HepG2 (cell line): Measurements from ENCODE around the gene ENDOD1. TPM values are rescaled to one million over a fixed set of nuclear protein-coding genes. Genes with fewer than 3 reads are reported as not detected.

ENCODE experiments used
- CBFB ChIP-seq: sonication (generic); formaldehyde crosslinking; IDR thresholded peaks from 2 replicates; pipeline ENCODE4 v1.4.0; 2020; ENCODE audit warnings: missing genetic modification reagents
- DPF2 ChIP-seq: sonication (generic); formaldehyde crosslinking; IDR thresholded peaks from 2 replicates; pipeline ENCODE4 v1.4.0; 2020; ENCODE audit warnings: mild to moderate bottlenecking, low read depth, missing genetic modification reagents, borderline replicate concordance
- DZIP1 ChIP-seq: sonication (generic); formaldehyde crosslinking; IDR thresholded peaks from 2 replicates; pipeline ENCODE4 v1.5.0; 2020; ENCODE audit warnings: mild to moderate bottlenecking, missing genetic modification reagents
- ETS1 ChIP-seq: sonication (generic); formaldehyde crosslinking; IDR thresholded peaks from 2 replicates; pipeline ENCODE4 v1.4.0; 2020; ENCODE audit warnings: missing genetic modification reagents
- FOXO1 ChIP-seq: sonication (generic); formaldehyde crosslinking; IDR thresholded peaks from 2 replicates; pipeline ENCODE4 v1.4.0; 2020; ENCODE audit warnings: missing genetic modification reagents
- HES4 ChIP-seq: sonication (generic); formaldehyde crosslinking; IDR thresholded peaks from 2 replicates; pipeline ENCODE4 v1.9.0; 2021; ENCODE audit warnings: mild to moderate bottlenecking, missing genetic modification reagents, borderline replicate concordance
- HNF4G ChIP-seq, 2 experiments: sonication (generic) in 1 of 2; formaldehyde crosslinking in 1 of 2; IDR thresholded peaks; 2 replicates each; pipeline versions ENCODE4 v1.4.0 to v1.6.1; 2011 to 2020; ENCODE audit warnings: borderline replicate concordance in 2 of 2, low read depth in 2 of 2, mild to moderate bottlenecking in 2 of 2, low read length in 1 of 2, missing genetic modification reagents in 1 of 2, moderate library complexity in 1 of 2
- KDM5B ChIP-seq: sonication (generic); formaldehyde crosslinking; IDR thresholded peaks from 2 replicates; pipeline ENCODE4 v1.4.0; 2020; ENCODE audit warnings: missing genetic modification reagents, mild to moderate bottlenecking, borderline replicate concordance
- MED13 ChIP-seq: sonication (generic); formaldehyde crosslinking; IDR thresholded peaks from 2 replicates; pipeline ENCODE4 v1.5.0; 2020; ENCODE audit warnings: missing genetic modification reagents
- MEIS1 ChIP-seq: sonication (generic); formaldehyde crosslinking; IDR thresholded peaks from 2 replicates; pipeline ENCODE4 v1.9.0; 2021; ENCODE audit warnings: mild to moderate bottlenecking, missing genetic modification reagents, moderate library complexity, borderline replicate concordance
- MTA3 ChIP-seq: sonication (generic); formaldehyde crosslinking; IDR thresholded peaks from 2 replicates; pipeline ENCODE4 v1.4.0; 2020; ENCODE audit warnings: missing genetic modification reagents
- MTF1 ChIP-seq: sonication (generic); formaldehyde crosslinking; IDR thresholded peaks from 2 replicates; pipeline ENCODE4 v1.5.0; 2020; ENCODE audit warnings: missing genetic modification reagents
- NCOA1 ChIP-seq: sonication (generic); formaldehyde crosslinking; IDR thresholded peaks from 2 replicates; pipeline ENCODE4 v1.9.0; 2021; ENCODE audit warnings: missing genetic modification reagents
- NFE2 ChIP-seq: sonication (generic); formaldehyde crosslinking; IDR thresholded peaks from 2 replicates; pipeline ENCODE4 v1.4.0; 2020; ENCODE audit warnings: missing genetic modification reagents
- TAF1 ChIP-seq: sonication (generic); formaldehyde crosslinking; IDR thresholded peaks from 2 replicates; pipeline ENCODE4 v1.4.0; 2020; ENCODE audit warnings: missing genetic modification reagents
- TEAD3 ChIP-seq: optimal IDR thresholded peaks from 2 replicates; pipeline ENCODE3; 2016; ENCODE audit warnings: borderline replicate concordance
- ZBTB44 ChIP-seq: sonication (generic); formaldehyde crosslinking; IDR thresholded peaks from 2 replicates; pipeline ENCODE4 v1.4.0; 2020; ENCODE audit warnings: missing genetic modification reagents
- ZFP1 ChIP-seq: IDR thresholded peaks from 2 replicates; pipeline ENCODE4 v1.6.1; 2016
- ZNF136 ChIP-seq: sonication (generic); formaldehyde crosslinking; IDR thresholded peaks from 2 replicates; pipeline ENCODE4 v1.8.1; 2022; ENCODE audit warnings: low read depth, mild to moderate bottlenecking, moderate library complexity, missing genetic modification reagents
- ZNF234 ChIP-seq: sonication (generic); formaldehyde crosslinking; conservative IDR thresholded peaks from 2 replicates; pipeline ENCODE4 v1.5.1; 2020; ENCODE audit warnings: mild to moderate bottlenecking, missing genetic modification reagents
- ZNF556 ChIP-seq: sonication (generic); formaldehyde crosslinking; IDR thresholded peaks from 2 replicates; pipeline ENCODE4 v1.4.0; 2020; ENCODE audit warnings: mild to moderate bottlenecking, missing genetic modification reagents, borderline replicate concordance
- ZNF672 ChIP-seq: sonication (generic); formaldehyde crosslinking; IDR thresholded peaks from 2 replicates; pipeline ENCODE4 v1.8.1; 2022; ENCODE audit warnings: missing genetic modification reagents
- ZNF83 ChIP-seq: sonication (generic); formaldehyde crosslinking; IDR thresholded peaks from 2 replicates; pipeline ENCODE4 v1.4.0; 2020; ENCODE audit warnings: missing genetic modification reagents, mild to moderate bottlenecking, borderline replicate concordance
- polyA plus RNA-seq, 8 experiments: library from polyadenylated mRNA; depleted of rRNA in 3 of 8; stranded (reverse) in 7 of 8; unstranded in 1 of 8; fragments of >200 nt; fragmentation: Illumina TruSeq in 4 of 8; extraction: Trizol in 4 of 8; gene quantifications; 2 replicates each; pipeline versions ENCODE4 v1.2.1 to v1.2.3, GENCODE V29; 2011 to 2016; ENCODE audit warnings: low read depth in 4 of 8, missing spikeins in 1 of 8, mixed read lengths in 1 of 8; ENCODE audit not compliant: insufficient read depth in 1 of 8
- total RNA-seq, 5 experiments: library from RNA; depleted of rRNA; stranded (reverse); fragments of >200 nt; fragmentation: Illumina TruSeq; extraction: Trizol; gene quantifications; 2 replicates each; pipeline ENCODE4 v1.2.3, GENCODE V29; 2016; ENCODE audit warnings: low read depth in 1 of 5

ENDOD1 gene
- total and polyA plus RNA-seq, 2 of the 13 experiments (the other 11 are each of a cell fraction or from before 2014, with no cell fraction given) = 2.0 to 6.8 TPM

GRCh38 chr11:95089620-95090542 is at the start of gene ENDOD1 (continued):
- TF ChIP-seq ZBTB44 (CRISPR knock-in tag) (no peak), ETS1 (CRISPR knock-in tag) (no peak), NCOA1 (CRISPR knock-in tag) (no peak), CBFB (CRISPR knock-in tag) (no peak), NFE2 (no peak), MTA3 (CRISPR knock-in tag) (no peak), ZNF234 (no peak), TEAD3 (no peak), ZNF556 (CRISPR knock-in tag) (peak; percentile 66; the same call in 1 of the 2 replicates), FOXO1 (no peak), ZNF83 (0 out of 2 replicates have a peak, but pooled peaks have one; percentile 36), DZIP1 (CRISPR knock-in tag) (no peak), KDM5B (no peak), ZFP1 (CRISPR knock-in tag) (no peak), MTF1 (CRISPR knock-in tag) (no peak), ZNF136 (CRISPR knock-in tag) (no peak), HES4 (CRISPR knock-in tag) (no peak), DPF2 (no peak), MEIS1 (CRISPR knock-in tag) (no peak), MED13 (CRISPR knock-in tag) (no peak), HNF4G (IDR thresholded peaks at IDR 0.05; ENCODE audit: borderline replicate concordance, low read depth, low read length) (no peak), HNF4G (CRISPR knock-in tag; IDR thresholded peaks at IDR 0.05; ENCODE audit: borderline replicate concordance, low read depth) (no peak), TAF1 (CRISPR knock-in tag) (peak; percentile 61; the same call in 1 of the 2 replicates), ZNF672 (CRISPR knock-in tag) (no peak)
